Hepatocyte (in vitro differentiated cells): ENCODE results near the gene ERC2. TPM values are rescaled to one million over a fixed set of nuclear protein-coding genes. Genes with fewer than 3 reads are reported as not detected.

Experiments
- DNase-seq: peaks from one replicate; pipeline ENCODE4 v3.0.0-alpha.2; 2016; ENCODE audit warnings: low spot score
- H2AFZ ChIP-seq: fragments of 200-600 bp; sonication (generic); 2 replicates; pipeline ENCODE4 v1.6.0; 2016; ENCODE audit warnings: antibody characterized with exemption, mild to moderate bottlenecking
- H3K27ac ChIP-seq: fragments of 200-600 bp; sonication (generic); 2 replicates; pipeline ENCODE4 v1.5.1; 2016; ENCODE audit warnings: mild to moderate bottlenecking
- H3K27me3 ChIP-seq: fragments of 200-600 bp; sonication (generic); 2 replicates; pipeline ENCODE4 v1.6.1; 2016
- H3K36me3 ChIP-seq: fragments of 200-600 bp; sonication (generic); replicated peaks from 2 replicates; pipeline ENCODE4 v1.5.1; 2016; ENCODE audit warnings: low read depth; ENCODE audit not compliant: insufficient read depth
- H3K4me1 ChIP-seq: fragments of 200-600 bp; sonication (generic); 2 replicates; pipeline ENCODE4 v1.5.1; 2016; ENCODE audit warnings: mild to moderate bottlenecking, moderate library complexity; ENCODE audit not compliant: insufficient read depth
- H3K4me2 ChIP-seq: fragments of 200-600 bp; sonication (generic); 2 replicates; pipeline ENCODE4 v1.6.0; 2016
- H3K4me3 ChIP-seq: fragments of 200-600 bp; sonication (generic); 2 replicates; pipeline ENCODE4 v1.5.1; 2016; ENCODE audit warnings: mild to moderate bottlenecking
- H3K79me2 ChIP-seq: fragments of 200-600 bp; sonication (generic); 2 replicates; pipeline ENCODE4 v1.6.0; 2017; ENCODE audit warnings: mild to moderate bottlenecking
- H3K9me2 ChIP-seq: fragments of 200-600 bp; sonication (generic); replicated peaks from 2 replicates; pipeline ENCODE4 v1.6.0; 2017; ENCODE audit warnings: mild to moderate bottlenecking; ENCODE audit not compliant: insufficient read depth
- H3K9me3 ChIP-seq: fragments of 200-600 bp; sonication (generic); 2 replicates; pipeline ENCODE4 v1.5.1; 2016; ENCODE audit warnings: low read depth, mild to moderate bottlenecking
- H4K20me1 ChIP-seq: fragments of 200-600 bp; sonication (generic); 2 replicates; pipeline ENCODE4 v1.6.0; 2016; ENCODE audit warnings: mild to moderate bottlenecking; ENCODE audit not compliant: insufficient read depth, poor library complexity, severe bottlenecking
- EZH2 ChIP-seq: fragments of 200-600 bp; sonication (generic); IDR thresholded peaks from 2 replicates; pipeline ENCODE4 v1.6.1; 2016; ENCODE audit warnings: antibody characterized with exemption, mild to moderate bottlenecking, borderline replicate concordance
- EZH2phosphoT487 ChIP-seq: fragments of 200-600 bp; sonication (generic); IDR thresholded peaks from one replicate; pipeline ENCODE4 v1.6.1; 2018; ENCODE audit warnings: antibody characterized with exemption, mild to moderate bottlenecking, low read depth, moderate library complexity; ENCODE audit not compliant: unreplicated experiment, severe bottlenecking
- WGBS: methylation state at CpG from one replicate; pipeline ENCODE4 v1.1.6; 2016; ENCODE audit warnings: low lambda C conversion rate; ENCODE audit errors: missing lambda C conversion rate; 5-methylcytosine and 5-hydroxymethylcytosine counted together
- polyA plus RNA-seq: library from polyadenylated mRNA; unstranded; fragments of >200 nt; fragmentation: Nextera tagmentation; extraction: Ambion mirVana; gene quantifications from 2 replicates; pipeline ENCODE4 v1.2.1, GENCODE V29; 2016
- total RNA-seq: library from RNA; depleted of rRNA; stranded (reverse); fragments of >200 nt; gene quantifications from 2 replicates; pipeline ENCODE4 v1.2.3, GENCODE V29; 2014
- TF ChIP-seq, protein P1 (sequence below): fragments of 200-600 bp; sonication (generic); IDR thresholded peaks from 2 replicates; pipeline ENCODE4 v1.5.1; 2016; ENCODE audit warnings: antibody characterized with exemption, mild to moderate bottlenecking; ENCODE audit not compliant: poor library complexity

The ERC2 gene
- total and polyA plus RNA-seq, 2 experiments from 2014 or later: 1.2 to 5.3 TPM

DNA sequence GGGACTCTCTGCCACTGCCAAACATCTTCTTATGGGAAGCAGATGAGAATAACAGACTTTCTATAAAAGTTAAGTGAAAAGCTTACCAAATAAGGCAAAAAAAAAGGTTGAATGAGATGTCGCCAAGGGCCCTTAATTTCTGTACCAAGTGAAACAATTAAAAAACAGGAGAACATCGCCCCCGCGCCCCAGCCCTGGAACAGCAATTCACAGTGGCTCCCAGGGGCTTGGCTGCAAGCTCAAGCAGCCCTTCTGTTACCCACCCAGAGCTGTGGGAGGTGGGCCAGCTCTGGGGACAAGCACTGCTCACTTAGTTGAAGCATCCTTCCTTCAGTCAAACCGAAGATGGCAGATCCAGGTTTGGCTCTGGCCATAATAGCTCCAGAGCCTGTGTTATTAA, 208.0 kb downstream of the ERC2 start:
- H3K4me2 ChIP-seq: no peak overlapping the region
- TF ChIP-seq EZH2 (no peak), EZH2phosphoT487 (no peak)
- TF ChIP-seq, protein P1, sequence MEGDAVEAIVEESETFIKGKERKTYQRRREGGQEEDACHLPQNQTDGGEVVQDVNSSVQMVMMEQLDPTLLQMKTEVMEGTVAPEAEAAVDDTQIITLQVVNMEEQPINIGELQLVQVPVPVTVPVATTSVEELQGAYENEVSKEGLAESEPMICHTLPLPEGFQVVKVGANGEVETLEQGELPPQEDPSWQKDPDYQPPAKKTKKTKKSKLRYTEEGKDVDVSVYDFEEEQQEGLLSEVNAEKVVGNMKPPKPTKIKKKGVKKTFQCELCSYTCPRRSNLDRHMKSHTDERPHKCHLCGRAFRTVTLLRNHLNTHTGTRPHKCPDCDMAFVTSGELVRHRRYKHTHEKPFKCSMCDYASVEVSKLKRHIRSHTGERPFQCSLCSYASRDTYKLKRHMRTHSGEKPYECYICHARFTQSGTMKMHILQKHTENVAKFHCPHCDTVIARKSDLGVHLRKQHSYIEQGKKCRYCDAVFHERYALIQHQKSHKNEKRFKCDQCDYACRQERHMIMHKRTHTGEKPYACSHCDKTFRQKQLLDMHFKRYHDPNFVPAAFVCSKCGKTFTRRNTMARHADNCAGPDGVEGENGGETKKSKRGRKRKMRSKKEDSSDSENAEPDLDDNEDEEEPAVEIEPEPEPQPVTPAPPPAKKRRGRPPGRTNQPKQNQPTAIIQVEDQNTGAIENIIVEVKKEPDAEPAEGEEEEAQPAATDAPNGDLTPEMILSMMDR: no peak
- H2AFZ ChIP-seq: no peak overlapping the region
- no peak overlapping the region for H3K4me3 ChIP-seq
- H3K9me3 ChIP-seq: no peaks in the 10 kb centered on the region
- no peaks in the 10 kb centered on the region for H3K9me2 ChIP-seq
- H3K79me2 ChIP-seq: no peaks in the 10 kb centered on the region
- H4K20me1 ChIP-seq: no peaks in the 10 kb centered on the region
- DNase-seq: no peak
- H3K27me3 ChIP-seq: no peaks in the 10 kb centered on the region
- no peaks in the 10 kb centered on the region for H3K4me1 ChIP-seq
- 84% methylated on average over 5 of the region's 5 CpGs for WGBS
- H3K36me3 ChIP-seq: no peaks in the 10 kb centered on the region
- H3K27ac ChIP-seq: no peak overlapping the region

DNA sequence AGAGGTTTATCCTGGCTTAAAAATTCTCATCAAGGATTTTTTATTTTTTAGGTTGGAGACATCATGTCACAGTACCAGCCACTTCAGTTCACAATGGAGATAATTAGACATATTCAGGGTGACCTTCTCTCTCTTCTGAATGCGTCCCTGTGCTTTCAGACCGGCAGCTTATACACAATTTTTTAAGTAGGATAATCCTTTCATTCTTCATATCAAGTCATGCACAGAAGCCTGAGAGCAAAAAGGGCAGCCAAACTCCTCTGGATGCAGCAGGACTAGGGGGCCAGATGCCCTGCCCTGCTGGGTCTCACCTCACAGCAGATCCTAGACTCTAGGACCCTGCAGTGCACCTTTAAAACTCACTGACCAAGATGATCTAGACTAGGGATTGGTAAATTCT, 210.4 kb downstream of the ERC2 start:
- no peaks in the 10 kb centered on the region for H3K4me1 ChIP-seq
- no peaks in the 10 kb centered on the region for H4K20me1 ChIP-seq
- no peak overlapping the region for H3K4me2 ChIP-seq
- H3K27me3 ChIP-seq: no peaks in the 10 kb centered on the region
- no peak overlapping the region for H3K27ac ChIP-seq
- TF ChIP-seq, protein P1: no peak
- TF ChIP-seq EZH2 (no peak), EZH2phosphoT487 (no peak)
- no peak for DNase-seq
- H2AFZ ChIP-seq: no peak overlapping the region
- no peaks in the 10 kb centered on the region for H3K36me3 ChIP-seq
- H3K4me3 ChIP-seq: no peak overlapping the region
- no peaks in the 10 kb centered on the region for H3K9me2 ChIP-seq
- H3K9me3 ChIP-seq: no peaks in the 10 kb centered on the region
- H3K79me2 ChIP-seq: no peaks in the 10 kb centered on the region
- 81% methylated on average over 2 of the region's 2 CpGs for WGBS

DNA sequence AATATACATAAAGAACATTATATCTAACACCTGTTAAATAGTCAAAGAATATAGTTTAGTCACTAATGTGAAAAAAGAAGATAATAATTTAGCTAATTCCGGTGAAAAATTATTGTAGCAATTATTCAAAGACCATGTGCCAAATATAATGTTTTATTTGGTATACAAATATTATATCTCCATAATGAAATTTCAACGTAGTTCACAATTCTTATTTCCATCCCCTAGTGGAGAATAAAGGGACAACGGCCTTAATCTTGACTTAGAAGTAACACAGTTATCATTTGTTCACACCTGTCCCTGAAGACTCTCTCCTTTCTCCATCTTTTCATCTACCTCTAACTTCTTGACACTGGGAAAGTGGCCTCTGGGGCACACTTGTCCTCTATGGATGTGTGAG, 213.4 kb downstream of the ERC2 start:
- H3K27ac ChIP-seq: no peak overlapping the region
- DNase-seq: no peak
- WGBS: 95% methylated on average over 3 of the region's 3 CpGs

More for the DNA sequence above, 213.4 kb downstream of the ERC2 start:
- no peaks in the 10 kb centered on the region for H3K36me3 ChIP-seq
- no peaks in the 10 kb centered on the region for H3K27me3 ChIP-seq
- no peaks in the 10 kb centered on the region for H4K20me1 ChIP-seq
- no peak overlapping the region for H3K4me3 ChIP-seq
- TF ChIP-seq EZH2 (no peak), EZH2phosphoT487 (no peak)
- TF ChIP-seq, protein P1: no peak
- no peaks in the 10 kb centered on the region for H3K4me1 ChIP-seq
- no peak overlapping the region for H3K4me2 ChIP-seq
- no peaks in the 10 kb centered on the region for H3K9me2 ChIP-seq
- no peaks in the 10 kb centered on the region for H3K9me3 ChIP-seq
- no peaks in the 10 kb centered on the region for H3K79me2 ChIP-seq
- H2AFZ ChIP-seq: no peak overlapping the region
